Calu3 (cell line): Measurements from ENCODE around the gene EN1. TPM values are rescaled to one million over a fixed set of nuclear protein-coding genes. Genes with fewer than 3 reads are reported as not detected.

Experiments used
- BruUV-seq: library from RNA; stranded (reverse); fragments of 400-500 nt; replicated peaks from 2 replicates; lab custom pipeline; 2021; lab: Mats Ljungman, UMichigan
- CTCF ChIA-PET: fragments of 300-600 bp; sonication (Branson Sonifier 250); formaldehyde crosslinking; loops from one replicate; lab custom pipeline; 2022; ENCODE audit warnings: antibody characterized with exemption; lab: Charles Lee
- DNase-seq: peaks from one replicate; pipeline ENCODE4 v3.0.0; 2022
- H3K27ac Mint-ChIP-seq: one replicate; pipeline ENCODE4 v1.8.0; 2022; ENCODE audit warnings: mixed read lengths; ENCODE audit not compliant: unreplicated experiment
- H3K27me3 Mint-ChIP-seq: one replicate; pipeline ENCODE4 v1.8.0; 2022; ENCODE audit warnings: mixed read lengths; ENCODE audit not compliant: unreplicated experiment
- H3K36me3 Mint-ChIP-seq: one replicate; pipeline ENCODE4 v1.8.0; 2022; ENCODE audit warnings: mild to moderate bottlenecking, moderate library complexity, mixed read lengths; ENCODE audit not compliant: insufficient read depth, unreplicated experiment
- H3K4me1 Mint-ChIP-seq: one replicate; pipeline ENCODE4 v1.8.0; 2022; ENCODE audit warnings: mild to moderate bottlenecking, low read depth, mixed read lengths; ENCODE audit not compliant: unreplicated experiment
- H3K4me3 Mint-ChIP-seq: one replicate; pipeline ENCODE4 v1.8.0; 2022; ENCODE audit warnings: mild to moderate bottlenecking, low read depth, moderate library complexity, mixed read lengths; ENCODE audit not compliant: unreplicated experiment
- H3K9me3 Mint-ChIP-seq: one replicate; pipeline ENCODE4 v1.8.0; 2022; ENCODE audit warnings: low read depth, mixed read lengths; ENCODE audit not compliant: unreplicated experiment
- CTCF ChIP-seq: fragments of 200-600 bp; IDR thresholded peaks from one replicate; pipeline ENCODE4 v1.8.0; 2022; ENCODE audit warnings: antibody characterized with exemption; ENCODE audit not compliant: unreplicated experiment
- intact Hi-C: fragments of 100-400 bp; cut with micrococcal nuclease; formaldehyde crosslinking; loops from one replicate; pipeline ENCODE4 v1.10.0; 2022; ENCODE audit not compliant: unreplicated experiment
- total RNA-seq: library from RNA; stranded (reverse); gene quantifications from 2 replicates; pipeline ENCODE4 v1.2.3, GENCODE V29; 2022

Gene EN1
- total RNA-seq, 1 experiment from 2014 or later = 2.3 TPM

GRCh38 chr2:118882693-118883336 is 35.4 kb upstream of the EN1 start:
- TF ChIP-seq CTCF = peak; percentile 82
- peak; percentile 73 for DNase-seq
- Mint-ChIP-seq H3K36me3 (no peaks in the 10 kb centered on the region), H3K4me3 (peak overlapping the region; percentile 65), H3K27me3 (peaks cover 51% of the 10 kb centered on the region), H3K9me3 (no peaks in the 10 kb centered on the region), H3K4me1 (peaks cover 9% of the 10 kb centered on the region), H3K27ac (no peak overlapping the region)
- BruUV-seq = no TSS peak
- intact Hi-C loops = loop anchor here (2.0 to 5.0 kb wide), 2 partner anchors 128 to 429 kb away; no protein-coding TSS in a partner anchor
- CTCF ChIA-PET = interaction anchor here (0.7 to 1.3 kb wide), 3 partner anchors 54 to 320 kb away, joined by 3 to 5 read pairs (median 3); no protein-coding TSS in a partner anchor

GRCh38 chr2:118881490-118882129 is 34.2 kb upstream of the EN1 start:
- no peaks in the 10 kb centered on the region for H3K36me3 Mint-ChIP-seq
- H3K27ac Mint-ChIP-seq = no peak overlapping the region
- no peak overlapping the region for H3K4me3 Mint-ChIP-seq
- DNase-seq = peak; percentile 88
- TF ChIP-seq CTCF = peak; percentile 78
- peaks cover 52% of the 10 kb centered on the region for H3K27me3 Mint-ChIP-seq
- peaks cover 9% of the 10 kb centered on the region for H3K4me1 Mint-ChIP-seq
- CTCF ChIA-PET = interaction anchor here (0.7 to 1.9 kb wide), 10 partner anchors 11 to 878 kb away, joined by 3 to 10 read pairs (median 3); no protein-coding TSS in a partner anchor
- intact Hi-C loops = loop anchor here (1.0 to 5.0 kb wide), 4 partner anchors 129 to 431 kb away; no protein-coding TSS in a partner anchor
- H3K9me3 Mint-ChIP-seq = no peaks in the 10 kb centered on the region
- BruUV-seq = no TSS peak

GRCh38 chr2:118880501-118880900 is 33.1 kb upstream of the EN1 start:
- H3K9me3 Mint-ChIP-seq = no peaks in the 10 kb centered on the region
- CTCF ChIA-PET = interaction anchor here (1.9 kb wide), 1 partner anchor 430 kb away, joined by 7 read pairs; no protein-coding TSS in a partner anchor
- no peak for TF ChIP-seq CTCF
- no peak overlapping the region for H3K4me3 Mint-ChIP-seq
- no TSS peak for BruUV-seq
- peaks cover 9% of the 10 kb centered on the region for H3K4me1 Mint-ChIP-seq
- H3K27ac Mint-ChIP-seq = no peak overlapping the region
- H3K27me3 Mint-ChIP-seq = peaks cover 61% of the 10 kb centered on the region
- H3K36me3 Mint-ChIP-seq = no peaks in the 10 kb centered on the region
- intact Hi-C loops = loop anchor here (2.0 to 5.0 kb wide), 2 partner anchors 410 to 432 kb away; no protein-coding TSS in a partner anchor
- no peak for DNase-seq

GRCh38 chr2:118878531-118879149 is 31.2 kb upstream of the EN1 start:
- peak; percentile 39 for DNase-seq
- CTCF ChIA-PET = interaction anchor here (1.4 kb wide), 1 partner anchor 8 kb away, joined by 3 read pairs; no protein-coding TSS in a partner anchor
- no TSS peak for BruUV-seq
- intact Hi-C loops = no loop called here
- H3K9me3 Mint-ChIP-seq = no peaks in the 10 kb centered on the region
- H3K4me1 Mint-ChIP-seq = peaks cover 9% of the 10 kb centered on the region
- H3K27me3 Mint-ChIP-seq = peaks cover 60% of the 10 kb centered on the region
- no peak overlapping the region for H3K4me3 Mint-ChIP-seq
- no peak for TF ChIP-seq CTCF
- H3K36me3 Mint-ChIP-seq = no peaks in the 10 kb centered on the region
- no peak overlapping the region for H3K27ac Mint-ChIP-seq
